ENCODE measurements around the gene SMARCA5.
"Not testable (repeated sequence)": the region's sequence is repeated elsewhere in the genome, so short reads cannot be mapped to it uniquely, and the experiment has no call there.

Gene SMARCA5, protein sequence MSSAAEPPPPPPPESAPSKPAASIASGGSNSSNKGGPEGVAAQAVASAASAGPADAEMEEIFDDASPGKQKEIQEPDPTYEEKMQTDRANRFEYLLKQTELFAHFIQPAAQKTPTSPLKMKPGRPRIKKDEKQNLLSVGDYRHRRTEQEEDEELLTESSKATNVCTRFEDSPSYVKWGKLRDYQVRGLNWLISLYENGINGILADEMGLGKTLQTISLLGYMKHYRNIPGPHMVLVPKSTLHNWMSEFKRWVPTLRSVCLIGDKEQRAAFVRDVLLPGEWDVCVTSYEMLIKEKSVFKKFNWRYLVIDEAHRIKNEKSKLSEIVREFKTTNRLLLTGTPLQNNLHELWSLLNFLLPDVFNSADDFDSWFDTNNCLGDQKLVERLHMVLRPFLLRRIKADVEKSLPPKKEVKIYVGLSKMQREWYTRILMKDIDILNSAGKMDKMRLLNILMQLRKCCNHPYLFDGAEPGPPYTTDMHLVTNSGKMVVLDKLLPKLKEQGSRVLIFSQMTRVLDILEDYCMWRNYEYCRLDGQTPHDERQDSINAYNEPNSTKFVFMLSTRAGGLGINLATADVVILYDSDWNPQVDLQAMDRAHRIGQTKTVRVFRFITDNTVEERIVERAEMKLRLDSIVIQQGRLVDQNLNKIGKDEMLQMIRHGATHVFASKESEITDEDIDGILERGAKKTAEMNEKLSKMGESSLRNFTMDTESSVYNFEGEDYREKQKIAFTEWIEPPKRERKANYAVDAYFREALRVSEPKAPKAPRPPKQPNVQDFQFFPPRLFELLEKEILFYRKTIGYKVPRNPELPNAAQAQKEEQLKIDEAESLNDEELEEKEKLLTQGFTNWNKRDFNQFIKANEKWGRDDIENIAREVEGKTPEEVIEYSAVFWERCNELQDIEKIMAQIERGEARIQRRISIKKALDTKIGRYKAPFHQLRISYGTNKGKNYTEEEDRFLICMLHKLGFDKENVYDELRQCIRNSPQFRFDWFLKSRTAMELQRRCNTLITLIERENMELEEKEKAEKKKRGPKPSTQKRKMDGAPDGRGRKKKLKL

DNA sequence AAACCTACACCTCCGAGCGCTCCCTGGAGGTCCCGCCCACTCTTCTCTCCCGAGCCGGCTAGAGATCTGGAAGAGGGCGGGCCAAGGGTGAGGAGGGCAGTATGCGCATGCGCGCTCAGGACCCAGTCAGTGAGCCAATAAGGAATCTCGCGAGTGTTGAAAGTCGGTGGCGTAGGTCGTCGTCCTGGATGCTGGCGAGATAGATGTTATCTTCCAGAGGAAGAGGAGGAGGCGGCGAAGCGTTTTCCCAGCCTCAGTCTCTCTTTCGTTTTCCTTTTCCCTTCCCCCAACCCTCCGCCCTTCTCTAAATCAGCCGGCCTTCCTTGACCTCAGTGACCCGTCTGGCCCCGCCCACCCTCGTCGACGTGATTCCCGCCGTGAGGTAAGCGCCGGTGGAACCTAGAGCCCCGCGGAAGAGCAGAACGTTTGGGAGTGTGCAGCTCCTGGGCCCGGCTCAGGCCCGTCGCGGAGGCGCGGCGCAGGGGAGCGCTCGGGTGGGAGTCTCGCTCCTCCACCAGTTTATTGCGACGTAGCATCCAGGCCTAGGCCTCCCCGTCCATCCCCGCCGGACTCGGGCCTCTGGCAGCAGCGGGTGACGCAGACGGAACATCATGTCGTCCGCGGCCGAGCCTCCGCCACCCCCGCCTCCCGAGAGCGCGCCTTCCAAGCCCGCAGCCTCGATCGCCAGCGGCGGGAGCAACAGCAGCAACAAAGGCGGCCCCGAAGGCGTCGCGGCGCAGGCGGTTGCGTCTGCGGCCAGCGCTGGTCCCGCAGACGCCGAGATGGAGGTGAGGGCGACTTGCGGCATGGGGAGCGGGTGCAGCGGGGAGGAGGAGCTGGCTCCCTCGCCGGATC, at the start of gene SMARCA5:
SMARCA5 (plus strand) TSS at position 389 of the 855 bp plus-strand sequence; CDS start at position 612, 223 bp downstream.
- peak; percentile 99 for DNase-seq (ENCODE audit: low spot score)

- peak; percentile 49 for DNase-seq (ENCODE audit: low spot score)
These were observed 40.0 kb upstream of the SMARCA5 start for GRCh38 chr4:143473334-143474126.

GRCh38 chr4:143477487-143477886, 36.0 kb upstream of the SMARCA5 start:
- DNase-seq (ENCODE audit: low spot score): no peak

GRCh38 chr4:143481361-143481760, 32.1 kb upstream of the SMARCA5 start:
- no peak for DNase-seq (ENCODE audit: low spot score)

DNA sequence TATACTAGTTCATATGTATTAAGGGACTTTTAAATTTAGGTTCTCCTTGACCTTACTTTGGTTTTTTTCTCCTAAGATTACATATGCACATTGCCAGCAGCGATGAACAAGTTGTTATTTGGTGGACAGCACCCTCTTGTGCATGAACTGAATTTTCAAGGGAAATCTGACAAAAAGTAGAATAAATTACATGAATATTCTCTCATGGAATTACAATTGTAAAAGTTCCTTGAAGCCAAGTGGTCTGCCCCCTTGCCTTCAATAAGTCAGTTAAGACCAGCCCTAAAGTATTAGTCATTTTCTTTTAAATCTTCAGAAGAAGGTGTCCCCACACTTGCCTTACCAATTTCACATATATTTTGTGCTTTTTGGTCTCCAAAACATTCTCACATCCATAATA, 30.7 kb upstream of the SMARCA5 start:
- DNase-seq (ENCODE audit: low spot score): peak; percentile 84

DNA sequence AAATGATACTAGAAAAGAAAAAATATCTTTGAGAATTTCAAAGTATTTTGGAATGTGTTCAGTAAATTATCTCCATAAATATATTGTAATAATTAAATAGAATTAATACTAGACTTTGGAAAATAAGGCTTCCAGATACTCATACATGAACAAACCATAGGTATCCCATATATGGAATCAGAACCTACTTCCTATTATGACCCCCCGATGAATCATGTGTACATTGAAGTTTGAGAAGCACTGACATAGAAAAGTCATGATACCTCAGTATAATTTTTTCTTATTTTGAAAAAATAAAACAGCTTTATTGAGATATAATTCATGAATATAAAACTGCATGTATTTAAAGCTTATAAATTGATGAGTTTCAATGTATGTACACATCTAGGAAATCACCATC, 27.2 kb upstream of the SMARCA5 start:
- no peak for DNase-seq (ENCODE audit: low spot score)

GRCh38 chr4:143488687-143489086, 24.8 kb upstream of the SMARCA5 start:
- DNase-seq (ENCODE audit: low spot score): no peak

DNA sequence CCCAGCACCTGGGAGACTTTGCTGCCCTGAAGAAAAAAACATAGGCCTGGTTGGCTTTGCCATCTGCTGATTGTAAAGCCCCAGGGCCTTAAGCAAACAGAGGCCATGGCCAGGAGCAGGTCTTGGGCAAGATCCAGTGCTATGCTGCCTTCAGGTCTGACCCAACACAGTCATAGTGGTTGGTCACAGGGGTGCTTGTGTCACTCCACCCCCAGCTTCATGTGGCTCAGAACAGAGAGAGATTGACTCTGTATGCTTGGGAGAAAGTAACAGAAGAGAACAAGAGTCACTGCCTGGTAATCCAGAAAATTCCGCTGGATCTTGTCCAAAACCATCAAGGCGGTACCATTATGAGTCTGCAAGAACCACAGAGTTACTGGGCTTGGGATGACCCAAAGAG, 24.4 kb upstream of the SMARCA5 start:
- no peak for DNase-seq (ENCODE audit: low spot score)

- DNase-seq (ENCODE audit: low spot score): no peak
These were observed 15.5 kb upstream of the SMARCA5 start for GRCh38 chr4:143498021-143498420.

DNA sequence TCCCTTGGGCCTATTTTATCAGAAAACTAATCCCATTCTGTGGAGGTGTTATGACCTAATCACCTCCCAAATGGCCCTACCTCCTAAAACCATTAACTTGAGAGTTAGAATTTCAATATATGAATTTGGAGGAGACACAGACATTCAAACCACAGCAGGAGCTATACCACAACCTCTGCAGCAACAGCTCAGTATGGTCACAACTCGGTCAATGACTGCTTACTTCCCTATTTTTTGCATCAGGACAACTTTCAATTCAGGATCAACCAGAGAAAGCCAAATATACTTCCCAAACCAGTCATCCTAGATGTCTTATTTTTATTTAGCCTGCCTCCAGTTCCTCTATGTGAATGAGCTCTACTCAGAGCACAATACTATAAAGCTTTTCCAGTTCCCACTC, 11.3 kb upstream of the SMARCA5 start:
- no peak for DNase-seq (ENCODE audit: low spot score)

DNA sequence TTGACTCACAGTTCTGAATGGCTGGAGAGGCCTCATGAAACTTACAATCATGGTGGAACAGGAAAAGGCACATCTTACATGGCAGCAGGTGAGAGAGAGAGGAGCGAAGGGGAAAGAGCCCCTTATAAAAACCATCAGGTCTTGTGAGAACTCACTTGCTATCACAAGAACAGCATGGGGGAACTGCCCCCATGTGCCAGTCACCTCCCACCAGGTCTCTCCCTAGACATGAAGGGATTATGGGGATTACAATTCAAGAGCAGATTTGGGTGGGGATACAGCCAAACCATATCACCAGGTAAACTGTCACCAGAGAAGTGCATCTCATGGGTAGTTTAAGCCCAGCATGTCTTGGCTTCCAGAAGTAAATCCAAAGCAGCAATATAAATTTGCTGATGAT, 7.5 kb upstream of the SMARCA5 start:
- no peak for DNase-seq (ENCODE audit: low spot score)

GRCh38 chr4:143511906-143512305, 1.6 kb upstream of the SMARCA5 start:
- DNase-seq (ENCODE audit: low spot score): no peak

- DNase-seq (ENCODE audit: low spot score): no peak
These were observed 556 bp upstream of the SMARCA5 start for GRCh38 chr4:143512978-143513313.

- no peak for DNase-seq (ENCODE audit: low spot score)
These were observed 630 bp downstream of the SMARCA5 start for GRCh38 chr4:143514169-143514495.

DNA sequence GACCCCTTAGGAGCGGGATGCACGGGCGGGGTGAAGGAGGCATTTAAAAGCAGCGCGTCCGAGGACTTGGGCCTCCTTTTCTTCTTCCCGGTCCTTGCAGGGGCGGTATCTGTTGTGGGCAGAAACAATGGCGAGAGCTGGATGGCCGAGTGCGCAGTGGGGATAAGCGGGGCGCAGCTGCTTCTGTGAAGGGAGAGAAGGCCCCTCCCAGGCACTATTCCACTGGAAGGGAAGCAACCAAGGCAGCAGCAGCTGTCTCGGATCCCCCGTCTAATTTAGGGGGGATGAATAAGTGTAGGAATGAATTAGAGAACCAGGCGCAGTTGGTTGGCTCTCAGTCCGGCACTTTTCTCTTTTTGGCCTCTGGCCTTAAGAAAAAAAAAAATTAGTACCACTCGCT, 995 bp downstream of the SMARCA5 start:
- peak; percentile 47 for DNase-seq (ENCODE audit: low spot score)

DNA sequence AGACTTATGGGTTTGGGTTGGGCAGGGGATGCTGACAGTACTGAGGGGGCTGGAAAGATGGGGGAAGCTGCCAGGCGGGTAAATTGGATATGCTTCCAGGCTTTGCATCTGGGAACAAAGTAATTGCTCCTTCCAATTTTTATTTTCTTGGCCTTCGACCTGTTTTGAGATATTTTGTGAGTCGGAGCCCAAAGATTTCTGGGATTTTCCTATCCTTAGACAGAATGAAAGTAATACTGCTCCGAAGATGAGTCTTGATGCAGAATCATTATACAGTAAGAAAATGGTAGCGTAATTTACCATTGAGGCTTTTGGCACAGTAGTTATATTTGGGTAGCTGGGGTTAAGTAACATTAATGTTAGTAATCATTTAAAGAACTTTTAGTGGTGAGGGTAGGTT, 1.4 kb downstream of the SMARCA5 start:
- no peak for DNase-seq (ENCODE audit: low spot score)

- DNase-seq (ENCODE audit: low spot score): no peak
These were observed 2.4 kb downstream of the SMARCA5 start for GRCh38 chr4:143515905-143516304.

- DNase-seq (ENCODE audit: low spot score): no peak
These were observed 4.3 kb downstream of the SMARCA5 start for GRCh38 chr4:143517764-143518163.

DNA sequence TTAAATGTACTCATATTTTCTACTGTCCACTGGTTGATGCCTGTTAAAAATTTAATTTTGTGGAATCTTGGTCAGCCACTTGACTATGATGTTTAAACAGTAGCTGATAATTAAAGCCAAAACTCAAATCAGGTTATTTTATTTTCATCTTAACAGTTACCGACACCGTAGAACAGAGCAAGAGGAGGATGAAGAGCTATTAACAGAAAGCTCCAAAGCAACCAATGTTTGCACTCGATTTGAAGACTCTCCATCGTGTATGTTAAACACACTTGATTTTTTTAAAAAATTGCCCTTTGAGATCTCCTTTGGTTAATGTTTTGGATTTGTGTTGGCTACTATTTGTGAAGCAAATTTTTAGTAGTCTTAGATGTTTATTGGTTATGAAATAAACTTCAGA, 10.7 kb downstream of the SMARCA5 start:
- no peak for DNase-seq (ENCODE audit: low spot score)

DNA sequence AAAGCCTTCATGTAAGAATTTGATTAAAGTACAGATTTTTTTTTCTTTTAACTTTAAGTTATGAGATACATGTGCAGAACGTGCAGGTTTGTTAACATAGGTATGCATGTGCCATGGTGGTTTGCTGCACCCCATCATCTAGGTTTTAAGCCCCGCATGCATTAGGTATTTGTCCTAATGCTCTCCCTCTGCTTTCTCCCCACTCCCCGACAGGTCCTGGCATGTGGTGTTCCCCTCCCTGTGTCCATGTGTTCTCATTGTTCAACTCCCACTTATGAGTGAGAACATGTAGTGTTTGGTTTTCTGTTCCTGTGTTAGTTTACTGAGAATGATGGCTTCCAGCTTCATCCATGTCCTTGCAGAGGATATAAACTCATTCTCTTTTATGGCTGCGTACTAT, 14.5 kb downstream of the SMARCA5 start:
- not testable (repeated sequence) for DNase-seq (ENCODE audit: low spot score)

GRCh38 chr4:143531380-143531779, 17.9 kb downstream of the SMARCA5 start:
- peak; percentile 48 for DNase-seq (ENCODE audit: low spot score)

Measured in NAMALWA (cell line).